HG03342 (cell line): ENCODE measurements around the gene HSF5.

Experiments used
- ATAC-seq: cut with Tn5 transposase; IDR thresholded peaks from one replicate; pipeline ENCODE4 v1.9.1; 2021; ENCODE audit warnings: mild to moderate bottlenecking, moderate library complexity; ENCODE audit not compliant: unreplicated experiment

The HSF5 gene

GRCh38 chr17:58388302-58389190, 99.7 kb downstream of the HSF5 start:
- ATAC-seq: no peak

- ATAC-seq: no peak
Measured at GRCh38 chr17:58387834-58388233, 100.4 kb downstream of the HSF5 start.

DNA sequence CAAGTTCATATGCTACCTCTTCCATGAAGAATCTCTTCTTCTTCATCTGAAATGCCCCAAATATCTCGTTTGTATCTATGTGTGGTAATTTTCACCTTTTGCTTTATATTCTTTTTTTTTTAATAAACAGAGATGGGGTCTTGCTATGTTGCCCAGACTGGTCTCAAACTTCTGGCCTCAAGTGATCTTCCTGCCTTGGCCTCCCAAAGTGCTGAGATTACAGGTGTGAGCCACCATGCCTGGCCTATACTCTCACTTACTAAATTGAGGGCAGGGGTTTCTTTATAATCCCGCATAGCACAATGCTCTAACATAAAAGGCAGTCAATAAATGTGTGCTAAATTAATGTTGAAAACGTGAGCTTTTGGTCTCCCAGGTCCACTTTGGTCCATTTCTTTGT, 101.5 kb downstream of the HSF5 start:
- ATAC-seq: no peak

- ATAC-seq: no peak
Measured at GRCh38 chr17:58385359-58385899, 102.8 kb downstream of the HSF5 start.

- no peak for ATAC-seq
Measured at GRCh38 chr17:58384897-58385296, 103.3 kb downstream of the HSF5 start.

- no peak for ATAC-seq
Measured at GRCh38 chr17:58383892-58384462, 104.2 kb downstream of the HSF5 start.

DNA sequence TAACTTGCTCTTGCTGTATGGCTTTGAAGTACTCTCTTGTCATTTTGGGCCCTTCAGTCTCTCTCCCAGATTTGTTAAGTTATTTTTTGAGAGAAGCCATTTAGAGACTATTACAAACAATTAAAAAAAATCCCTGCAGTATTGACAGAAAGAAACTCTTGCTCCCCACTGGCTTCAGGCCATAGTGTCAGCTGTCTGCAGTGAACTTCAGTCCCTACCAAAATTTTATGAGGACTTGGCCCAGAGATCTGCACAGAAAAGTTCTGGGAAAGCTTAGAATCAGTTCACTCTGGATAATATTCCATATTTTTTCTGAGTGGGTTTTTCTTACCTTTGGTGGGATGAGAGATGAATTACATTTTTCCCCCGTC, 105.4 kb downstream of the HSF5 start:
- no peak for ATAC-seq

- ATAC-seq: peak; percentile 72
Measured at GRCh38 chr17:58382108-58382871, 105.9 kb downstream of the HSF5 start.

DNA sequence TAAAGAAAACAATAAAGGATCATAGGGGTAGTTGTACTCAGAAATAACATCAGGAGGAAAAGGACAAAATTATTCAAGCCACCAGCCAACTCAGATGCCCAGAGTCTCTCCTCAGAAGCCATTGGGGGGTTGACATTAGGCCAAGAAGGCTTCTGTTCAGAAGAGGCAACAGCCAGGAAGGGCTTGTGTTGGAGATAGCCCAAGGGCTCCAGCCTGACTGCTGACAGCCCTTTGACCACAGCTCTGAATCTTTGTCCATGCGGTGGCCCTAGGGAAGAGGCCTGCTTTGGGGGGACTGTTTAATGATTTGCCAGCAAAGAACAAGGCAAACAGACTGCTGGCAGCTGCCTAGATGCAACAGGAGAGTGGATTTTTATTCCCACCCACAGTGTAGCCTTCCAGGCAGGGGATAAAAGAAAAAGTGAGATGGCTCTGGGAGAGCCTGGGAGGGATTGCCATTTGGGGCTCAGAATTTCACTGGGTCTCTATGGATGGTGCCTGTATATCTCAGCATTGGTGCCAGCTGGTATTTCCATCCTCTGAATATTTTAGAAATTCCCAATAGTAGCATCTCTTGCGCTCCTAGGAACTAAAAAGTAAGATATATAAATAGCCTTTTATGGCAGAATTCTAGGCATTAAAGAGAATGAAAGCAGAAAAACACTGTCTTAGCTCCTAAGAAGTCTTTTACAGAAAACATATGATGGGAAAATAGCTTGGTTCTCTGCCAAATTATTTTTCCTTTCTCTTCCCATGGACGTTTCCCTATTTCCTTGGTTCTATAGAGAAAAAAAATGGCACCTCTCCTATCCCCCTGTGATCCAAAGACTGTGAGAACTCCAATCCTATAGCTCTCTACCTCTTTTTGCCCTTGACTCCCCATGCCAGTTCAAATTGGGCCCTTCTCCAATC, 106.8 kb downstream of the HSF5 start:
- ATAC-seq: no peak

DNA sequence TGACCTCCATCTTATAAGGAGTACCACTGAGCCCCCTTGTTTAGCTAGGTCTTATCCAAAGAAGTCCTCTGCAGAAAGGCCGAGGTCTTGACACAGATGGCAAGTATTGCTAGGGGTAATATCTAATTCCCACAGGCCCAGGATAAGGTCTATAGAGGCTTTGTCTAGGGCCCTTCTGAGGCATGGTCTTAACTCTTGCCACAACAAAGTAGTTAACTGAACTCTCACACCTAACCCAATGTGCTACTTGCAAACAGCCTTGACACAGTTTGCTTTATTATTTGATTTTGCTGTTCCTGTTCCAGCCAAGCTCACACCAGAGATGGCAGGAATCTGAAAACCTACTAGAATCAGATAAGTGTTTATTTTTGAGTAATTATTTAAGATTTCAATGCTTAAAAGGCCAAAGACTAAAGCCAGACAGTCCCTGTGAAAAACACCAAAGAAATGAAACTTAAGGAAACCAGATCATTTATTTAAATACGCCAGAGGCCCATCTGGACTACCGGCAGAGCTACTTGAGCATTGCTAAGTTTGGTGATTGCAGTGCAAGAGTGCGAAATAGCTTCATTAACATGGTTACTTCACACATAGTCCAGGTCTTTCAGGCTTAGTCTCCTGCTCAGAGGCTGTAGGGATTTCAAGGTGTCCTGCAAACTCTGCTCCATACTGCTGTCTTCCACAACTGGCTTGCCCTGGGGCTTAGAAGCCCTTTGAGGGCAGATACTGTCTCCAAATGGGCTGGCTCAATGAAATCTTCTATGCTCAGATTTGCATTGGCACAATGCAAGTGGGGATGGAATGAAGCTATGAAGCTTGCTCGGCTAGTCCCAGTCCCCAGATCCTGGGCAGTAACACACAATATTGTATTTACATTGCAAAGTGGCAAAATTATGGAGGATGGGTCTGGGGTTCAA, 107.7 kb downstream of the HSF5 start:
- ATAC-seq: no peak

DNA sequence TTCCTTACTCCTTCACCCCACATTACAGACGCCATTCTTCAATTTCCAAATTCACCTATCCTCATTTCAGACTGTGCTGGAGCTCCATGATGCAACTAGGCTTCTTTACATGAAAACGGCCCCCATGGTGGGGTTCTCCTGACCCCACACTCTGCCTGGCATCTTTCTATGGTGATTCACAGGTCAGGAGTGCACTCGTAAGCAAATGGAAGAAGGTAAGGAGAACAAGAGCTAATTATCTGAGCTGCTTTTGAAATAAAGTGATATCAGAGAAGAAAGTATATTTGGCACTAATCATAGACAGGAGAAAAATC, 108.7 kb downstream of the HSF5 start:
- ATAC-seq: no peak

- no peak for ATAC-seq
Measured at GRCh38 chr17:58378733-58379510, 109.3 kb downstream of the HSF5 start.

DNA sequence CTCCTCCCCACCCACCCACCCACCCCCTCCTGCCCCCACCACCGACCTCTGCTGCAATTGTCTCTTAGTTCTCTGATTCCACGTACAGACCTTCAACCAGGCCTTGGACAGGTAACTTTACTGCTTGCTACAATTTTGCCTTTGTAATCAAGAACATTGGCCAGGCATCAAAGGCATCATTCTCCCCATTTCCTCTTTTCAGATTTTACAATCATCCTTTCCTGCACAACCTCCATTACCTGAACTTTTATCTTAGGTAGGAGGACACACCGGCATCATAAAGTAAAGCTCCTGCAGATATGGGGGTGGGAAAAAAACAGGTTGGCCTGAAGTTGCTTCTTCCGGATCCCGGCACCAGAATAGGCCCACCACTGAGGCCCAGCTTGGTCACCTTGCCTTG, 110.5 kb downstream of the HSF5 start:
- no peak for ATAC-seq

- no peak for ATAC-seq
Measured at GRCh38 chr17:58377093-58377601, 111.1 kb downstream of the HSF5 start.

DNA sequence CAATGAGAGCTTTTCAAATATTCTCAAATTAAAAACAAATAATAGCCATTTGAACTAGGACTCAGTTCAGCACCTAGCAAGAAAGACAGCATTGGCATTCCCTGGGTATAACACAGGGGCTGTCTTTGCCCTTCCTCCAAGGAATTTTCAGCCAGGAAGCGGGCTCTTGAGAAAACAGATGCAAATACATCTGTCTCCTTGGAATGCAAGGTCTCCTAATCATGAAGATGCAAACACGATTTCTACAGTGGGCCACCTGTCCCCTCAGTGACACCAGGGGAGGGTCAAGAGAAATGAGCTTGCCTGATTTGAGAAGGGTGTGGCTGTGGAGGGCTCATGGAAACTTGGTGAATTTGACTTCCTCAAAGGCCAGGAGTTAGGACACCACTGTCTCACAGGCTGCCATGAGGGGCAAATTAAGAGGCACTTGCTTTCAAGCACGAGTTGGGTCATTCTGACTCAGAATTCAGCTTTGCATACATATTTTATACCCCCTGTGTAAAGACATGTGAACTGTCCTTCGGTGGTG, 111.7 kb downstream of the HSF5 start:
- no peak for ATAC-seq

DNA sequence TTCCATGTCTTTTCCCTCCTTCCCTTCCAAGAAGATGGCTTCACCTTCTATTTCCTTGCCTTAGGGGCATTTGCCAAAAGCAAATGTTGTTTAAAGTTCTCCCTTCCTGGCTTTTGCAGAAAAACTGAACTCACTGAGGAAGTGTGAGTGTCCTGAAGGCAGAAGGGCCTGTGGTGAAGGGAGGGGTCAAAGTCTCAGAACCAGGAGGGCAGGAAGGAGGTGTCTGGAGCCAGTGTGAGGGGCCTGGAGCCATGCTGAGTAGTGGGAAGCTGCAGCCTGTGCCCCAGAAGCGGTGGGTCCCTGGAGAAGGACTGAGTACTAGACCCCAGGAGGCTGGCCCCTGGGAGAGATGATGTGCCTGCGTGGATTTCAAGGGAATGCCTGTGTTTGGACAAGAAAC, 112.4 kb downstream of the HSF5 start:
- no peak for ATAC-seq

- ATAC-seq: no peak
Measured at GRCh38 chr17:58375256-58375655, 113.0 kb downstream of the HSF5 start.

- ATAC-seq: no peak
Measured at GRCh38 chr17:58373923-58374322, 114.3 kb downstream of the HSF5 start.
